ENCODE data around the gene REL.
"Not testable (repeated sequence)": the region's sequence is repeated elsewhere in the genome, so short reads cannot be mapped to it uniquely, and the experiment has no call there.

Gene REL

DNA sequence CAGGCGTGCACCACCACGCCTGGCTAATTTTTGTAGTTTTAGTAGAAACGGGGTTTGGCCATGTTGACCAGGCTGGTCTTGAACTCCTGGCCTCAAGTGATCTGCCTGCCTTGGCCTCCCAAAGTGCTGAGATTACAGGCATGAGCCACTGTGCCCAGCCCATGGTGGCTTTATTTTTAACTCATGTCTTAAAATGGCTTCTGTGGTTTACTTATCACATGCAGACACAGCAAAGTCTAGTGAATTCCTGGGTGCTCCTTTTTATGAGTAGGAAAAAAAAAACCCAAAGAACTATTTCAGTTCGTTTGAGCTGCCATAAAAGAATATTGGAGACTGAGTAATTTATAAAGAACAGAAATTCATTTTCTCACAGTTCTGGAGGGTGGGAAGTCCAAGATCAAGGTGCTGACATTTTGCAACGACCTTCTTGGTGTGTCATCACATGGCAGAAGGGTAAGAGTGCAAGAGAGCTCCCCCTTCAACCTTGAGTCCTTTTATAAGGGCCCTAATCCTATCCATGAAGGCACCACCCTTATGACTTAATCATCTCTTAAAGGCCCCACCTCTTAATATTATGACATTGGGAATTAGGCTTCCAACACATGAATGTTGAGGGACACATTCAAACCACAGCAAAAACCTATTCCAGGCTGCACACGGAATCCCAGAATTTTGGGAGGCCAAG lies 12.6 kb upstream of the REL start:
- DNase-seq (ENCODE audit: low read depth), result no peak

DNA sequence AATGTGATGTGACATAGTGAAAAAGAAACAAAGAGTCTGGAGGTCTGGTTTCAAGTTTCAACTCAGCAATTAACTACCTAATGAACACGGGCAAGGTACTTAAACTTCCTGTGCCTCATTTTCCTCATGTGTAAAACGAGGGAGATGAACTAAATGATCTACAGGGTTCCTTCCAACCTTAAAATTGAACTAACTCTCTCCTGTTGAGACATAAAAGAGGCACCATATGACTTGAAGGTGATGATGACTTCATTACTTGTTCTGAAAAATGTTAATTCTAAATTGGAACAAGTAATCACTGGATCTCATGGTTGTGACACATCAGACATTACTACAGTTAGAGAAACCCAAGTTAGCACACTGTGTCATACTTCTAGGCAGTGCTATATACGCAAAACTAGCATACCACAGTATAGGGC lies 8.9 kb upstream of the REL start:
- no peak for DNase-seq (ENCODE audit: low read depth)

DNA sequence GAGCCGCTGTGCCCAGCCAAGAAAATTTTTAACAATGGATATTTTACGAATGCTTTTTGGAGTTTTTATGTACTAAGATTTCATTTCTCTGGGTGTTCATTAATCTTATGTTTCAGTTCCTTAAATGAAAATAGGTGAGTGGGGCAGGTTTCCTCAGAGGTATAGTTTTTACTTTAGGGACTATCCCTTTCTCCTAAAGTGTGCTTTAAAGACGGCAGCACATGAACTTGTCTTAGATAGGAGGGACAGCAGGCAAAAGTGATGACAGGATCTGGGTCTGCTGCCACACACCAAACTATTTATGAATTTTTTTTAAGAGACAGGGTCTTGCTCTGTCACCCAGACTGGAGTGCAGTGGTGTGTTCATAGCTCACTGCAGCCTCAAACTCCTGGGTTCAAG lies 8.0 kb upstream of the REL start:
- no peak for DNase-seq (ENCODE audit: low read depth)

DNA sequence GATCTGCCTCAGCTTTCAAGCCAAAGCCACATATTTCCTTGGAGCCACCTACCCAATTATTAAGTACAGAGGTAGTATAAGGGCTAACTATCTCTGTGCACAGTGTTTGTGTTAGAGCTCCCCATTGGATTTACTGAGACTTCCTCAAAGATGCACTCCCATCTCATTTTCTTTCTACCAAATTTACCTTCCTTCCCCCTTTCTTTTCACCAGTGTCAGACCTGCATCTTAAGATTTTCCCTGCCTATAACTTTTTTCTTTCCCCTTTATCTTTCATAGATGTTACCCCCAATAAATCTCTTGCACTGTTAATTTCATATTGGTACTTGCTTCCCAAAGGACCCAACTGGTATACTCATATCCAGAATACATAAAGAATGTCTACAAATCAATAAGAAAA lies 5.9 kb upstream of the REL start:
- DNase-seq (ENCODE audit: low read depth), result no peak

- no peak for DNase-seq (ENCODE audit: low read depth)
These were observed 729 bp upstream of the REL start for GRCh38 chr2:60880643-60881046.

DNA sequence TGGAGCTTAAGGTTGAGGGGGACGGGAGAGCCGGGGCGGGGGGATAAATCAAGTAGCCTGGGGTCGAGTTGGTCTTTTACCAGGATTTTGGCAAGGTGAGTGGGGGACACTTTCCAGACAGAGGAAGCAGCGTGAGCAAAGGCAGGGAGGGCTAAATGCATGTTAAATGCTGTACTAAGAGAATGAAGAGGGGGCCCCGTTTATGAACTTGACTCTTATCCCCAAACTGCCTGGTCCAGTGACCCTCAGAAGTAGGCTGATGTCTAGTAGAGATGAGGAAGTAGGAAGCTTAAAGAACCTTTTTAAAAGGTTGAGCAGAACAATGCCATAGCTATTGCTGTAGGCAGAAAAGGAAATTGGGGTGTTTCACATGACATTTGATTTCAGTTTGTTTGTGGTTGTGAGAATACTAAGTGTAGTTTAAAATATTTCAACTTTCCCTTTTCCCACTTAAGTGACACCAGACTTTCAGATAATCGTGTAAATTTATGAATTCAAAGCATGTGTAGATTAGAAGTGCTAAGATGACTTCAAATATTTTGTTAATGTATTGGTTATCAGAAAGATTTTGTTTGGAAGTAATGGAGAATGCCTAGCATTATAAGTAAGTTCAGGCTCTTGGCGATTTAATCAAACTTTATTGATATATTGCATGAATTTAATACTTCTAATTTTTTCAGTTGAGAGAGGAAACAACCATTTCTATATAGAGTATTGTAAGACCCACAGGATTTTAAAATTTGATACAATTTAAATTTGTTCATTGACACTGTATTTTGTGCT lies 1.8 kb downstream of the REL start:
- DNase-seq (ENCODE audit: low read depth), result no peak

GRCh38 chr2:60883896-60884295 lies 2.5 kb downstream of the REL start:
- DNase-seq (ENCODE audit: low read depth), result no peak

GRCh38 chr2:60884800-60885199 lies 3.4 kb downstream of the REL start:
- no peak for DNase-seq (ENCODE audit: low read depth)

DNA sequence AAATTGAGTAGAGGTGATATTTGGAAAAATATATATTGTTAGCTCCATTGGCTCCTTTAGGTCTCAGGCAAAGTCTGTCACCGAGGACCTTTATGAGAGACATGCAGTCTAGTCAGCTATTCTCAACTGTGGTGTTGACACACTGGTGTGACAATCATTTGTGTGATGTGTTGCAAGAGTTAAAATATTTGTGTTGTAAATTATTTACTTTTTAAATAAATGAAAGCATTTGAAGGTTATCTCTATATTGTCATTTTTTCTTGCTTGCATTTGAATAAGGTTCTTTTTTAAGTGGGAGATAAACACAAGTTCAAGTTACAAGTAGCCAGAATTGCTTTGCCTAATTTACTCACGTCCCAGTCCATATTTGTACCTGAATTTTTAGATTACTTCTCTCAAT lies 4.3 kb downstream of the REL start:
- no peak for DNase-seq (ENCODE audit: low read depth)

DNA sequence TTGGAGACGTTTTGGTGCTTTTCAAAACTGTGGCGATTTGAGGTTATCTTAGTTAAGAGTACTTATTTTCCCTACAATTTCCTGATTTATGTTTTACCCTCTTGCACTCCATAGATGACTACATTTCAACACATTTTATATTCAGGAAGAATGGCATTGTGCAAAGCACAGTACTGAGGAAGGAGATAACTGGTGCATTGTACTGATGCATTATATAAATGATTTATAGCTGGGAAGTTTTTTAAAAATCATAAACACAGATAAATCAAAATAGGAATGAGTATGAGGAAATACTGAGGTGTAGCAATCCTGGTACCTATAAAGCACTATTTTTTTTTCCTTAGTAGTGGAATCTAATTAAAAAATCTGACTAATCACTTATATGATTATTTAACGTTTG lies 5.6 kb downstream of the REL start:
- no peak for DNase-seq (ENCODE audit: low read depth)

GRCh38 chr2:60888853-60889252 lies 7.5 kb downstream of the REL start:
- no peak for DNase-seq (ENCODE audit: low read depth)

DNA sequence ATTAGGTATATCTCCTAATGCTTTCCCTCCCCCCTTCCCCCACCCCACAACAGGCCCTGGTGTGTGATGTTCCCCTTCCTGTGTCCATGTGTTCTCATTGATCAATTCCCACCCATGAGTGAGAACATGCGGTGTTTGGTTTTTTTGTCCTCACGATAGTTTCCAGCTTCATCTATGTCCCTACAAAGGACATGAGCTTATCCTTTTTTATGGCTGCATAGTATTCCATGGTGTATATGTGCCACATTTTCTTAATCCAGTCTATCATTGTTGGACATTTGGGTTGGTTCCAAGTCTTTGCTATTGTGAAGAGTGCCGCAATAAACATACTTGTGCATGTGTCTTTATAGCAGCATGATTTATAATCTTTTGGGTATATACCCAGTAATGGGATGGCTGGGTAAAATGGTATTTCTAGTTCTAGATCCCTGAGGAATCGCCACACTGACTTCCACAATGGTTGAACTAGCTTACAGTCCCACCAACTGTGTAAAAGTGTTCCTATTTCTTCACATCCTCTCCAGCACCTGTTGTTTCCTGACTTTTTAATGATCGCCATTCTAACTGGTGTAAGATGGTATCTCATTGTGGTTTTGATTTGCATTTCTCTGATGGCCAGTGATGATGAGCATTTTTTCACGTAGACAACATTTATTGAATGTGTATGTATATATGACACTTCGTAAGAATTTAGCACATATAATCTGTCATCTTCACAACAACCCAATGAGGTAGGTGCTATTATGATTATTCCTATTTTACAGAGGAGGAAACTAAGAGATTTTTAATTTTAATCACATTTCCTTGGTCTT lies 8.4 kb downstream of the REL start:
- DNase-seq (ENCODE audit: low read depth), result not testable (repeated sequence)

DNA sequence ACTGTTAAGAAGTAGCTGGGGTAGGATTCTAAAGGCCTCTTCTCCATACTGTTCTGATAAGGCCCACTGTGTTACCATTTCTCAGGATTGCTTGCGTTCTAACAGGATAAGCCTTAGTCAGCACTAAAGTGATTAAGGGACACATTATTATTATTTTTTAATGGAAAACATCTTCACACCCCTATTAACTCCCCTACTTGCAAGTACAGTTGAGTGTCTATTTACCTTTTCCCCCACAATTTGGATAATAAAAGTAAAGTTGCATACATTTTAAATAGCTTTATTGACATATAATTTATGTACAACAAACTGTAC lies 9.0 kb downstream of the REL start:
- DNase-seq (ENCODE audit: low read depth), result no peak

DNA sequence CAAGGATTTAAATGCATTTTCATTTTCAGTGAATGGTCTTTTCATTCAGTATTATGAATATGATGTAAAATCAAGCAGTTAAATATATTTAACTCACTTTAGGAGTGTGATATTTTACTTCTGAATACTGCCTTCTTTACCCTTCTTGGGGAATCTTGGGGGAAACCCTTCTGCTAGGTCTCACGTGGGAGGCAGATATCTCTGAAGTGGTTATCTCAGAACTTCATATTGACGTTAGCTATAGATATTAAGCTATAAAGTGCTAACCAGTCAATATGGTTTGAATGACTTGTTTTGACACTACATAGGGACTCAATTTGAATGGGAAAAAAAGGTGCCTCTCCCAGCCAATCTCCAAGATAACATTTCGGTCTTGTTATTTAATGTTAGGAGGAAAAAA lies 9.8 kb downstream of the REL start:
- no peak for DNase-seq (ENCODE audit: low read depth)

GRCh38 chr2:60898567-60898966 lies 17.2 kb downstream of the REL start:
- no peak for DNase-seq (ENCODE audit: low read depth)

GRCh38 chr2:60899230-60899891 lies 18.0 kb downstream of the REL start:
- no peak for DNase-seq (ENCODE audit: low read depth)

GRCh38 chr2:60899892-60900249 lies 18.5 kb downstream of the REL start:
- no peak for DNase-seq (ENCODE audit: low read depth)

GRCh38 chr2:60901296-60901695 lies 19.9 kb downstream of the REL start:
- not testable (repeated sequence) for DNase-seq (ENCODE audit: low read depth)

DNA sequence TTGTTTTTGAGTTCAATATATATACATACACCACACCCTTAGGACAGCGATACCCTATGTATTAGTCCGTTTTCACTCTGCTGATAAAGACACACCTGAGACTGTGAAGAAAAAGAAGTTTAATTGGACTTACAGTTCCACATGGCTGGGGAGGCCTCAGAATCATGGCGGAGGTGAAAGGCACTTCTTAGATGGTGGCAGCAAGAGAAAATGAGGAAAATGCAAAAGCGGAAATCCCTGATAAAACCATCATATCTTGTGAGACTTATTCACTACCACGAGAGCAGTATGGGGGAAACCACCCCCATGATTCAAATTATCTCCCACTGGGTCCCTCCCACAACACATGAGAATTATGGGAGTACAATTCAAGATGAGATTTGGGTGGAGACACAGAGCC lies 24.5 kb downstream of the REL start:
- DNase-seq (ENCODE audit: low read depth), result not testable (repeated sequence)

DNA sequence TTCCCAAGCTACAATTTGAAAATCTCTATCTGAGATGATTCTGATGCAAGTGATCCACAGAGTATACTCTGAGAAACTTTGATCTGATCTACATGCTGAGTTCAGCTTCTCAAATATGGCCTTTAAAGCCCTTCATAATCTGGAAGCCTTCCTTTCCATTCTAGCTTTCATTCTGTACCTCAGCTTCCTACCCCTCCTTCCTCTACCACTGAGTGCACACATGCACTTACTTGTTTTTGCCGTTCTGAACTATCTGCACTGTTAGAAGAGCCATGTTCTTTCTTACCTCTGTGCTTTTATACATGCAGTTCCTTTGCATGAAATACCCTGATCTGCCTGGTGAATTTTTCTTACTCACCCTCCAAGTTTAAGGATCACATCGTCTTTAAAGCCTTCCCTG lies 25.0 kb downstream of the REL start:
- DNase-seq (ENCODE audit: low read depth), result no peak

GRCh38 chr2:60907329-60907728 lies 26.0 kb downstream of the REL start:
- no peak for DNase-seq (ENCODE audit: low read depth)

GRCh38 chr2:60925994-60926740 lies 44.8 kb downstream of the REL start:
- DNase-seq (ENCODE audit: low read depth), result no peak

All from stimulated activated CD8-positive, alpha-beta memory T cell treated with anti-CD3 and anti-CD28 coated beads, Interleukin-15, amount 100 ng/mL, for 24 hours (primary cell).